Mesothelial cell of epicardium (in vitro differentiated cells): Measurements from ENCODE around the gene SSR4. TPM values are rescaled to one million over a fixed set of nuclear protein-coding genes. Genes with fewer than 3 reads are reported as not detected.

Source experiments
- DNase-seq, 2 experiments: peaks; one replicate each; pipeline ENCODE4 v3.0.0; 2021; ENCODE audit warnings: low spot score in 2 of 2; ENCODE audit not compliant: unreplicated experiment in 2 of 2
- H3K27ac Mint-ChIP-seq: 2 replicates; pipeline ENCODE4 v1.8.0; 2021; ENCODE audit warnings: mixed read lengths
- H3K27me3 Mint-ChIP-seq: 2 replicates; pipeline ENCODE4 v1.8.0; 2021; ENCODE audit warnings: low read depth, mixed read lengths
- H3K36me3 Mint-ChIP-seq: 2 replicates; pipeline ENCODE4 v1.8.0; 2021; ENCODE audit warnings: mixed read lengths
- H3K4me1 Mint-ChIP-seq: 2 replicates; pipeline ENCODE4 v1.8.0; 2021; ENCODE audit warnings: mixed read lengths
- H3K4me3 Mint-ChIP-seq: 2 replicates; pipeline ENCODE4 v1.8.0; 2021; ENCODE audit warnings: mild to moderate bottlenecking, moderate library complexity, mixed read lengths
- H3K9me3 Mint-ChIP-seq: 2 replicates; pipeline ENCODE4 v1.8.0; 2021; ENCODE audit warnings: mixed read lengths
- CTCF ChIP-seq: fragments of 200-600 bp; sonication (generic); IDR thresholded peaks from one replicate; pipeline ENCODE4 v1.5.0; 2021; ENCODE audit warnings: antibody characterized with exemption; ENCODE audit not compliant: unreplicated experiment
- total RNA-seq: library from RNA; stranded (reverse); gene quantifications from 3 replicates; pipeline ENCODE4 v1.2.1, GENCODE V29; 2021

SSR4 gene
- total RNA-seq, 1 donor from 2014 or later = 213 TPM

- H3K36me3 Mint-ChIP-seq = no peaks in the 10 kb centered on the region
- no peaks in the 10 kb centered on the region for H3K9me3 Mint-ChIP-seq
- peak overlapping the region; percentile 74 for H3K27ac Mint-ChIP-seq
- H3K4me3 Mint-ChIP-seq = no peak overlapping the region
- H3K4me1 Mint-ChIP-seq = peaks cover 10% of the 10 kb centered on the region
- no peak for TF ChIP-seq CTCF
- H3K27me3 Mint-ChIP-seq = no peaks in the 10 kb centered on the region
- no peak for DNase-seq
Measured at GRCh38 chrX:153765138-153766079, 29.1 kb upstream of the SSR4 start.

GRCh38 chrX:153766098-153766817 is 28.2 kb upstream of the SSR4 start:
- peak overlapping the region; percentile 46 for H3K4me3 Mint-ChIP-seq
- peak overlapping the region; percentile 74 for H3K27ac Mint-ChIP-seq
- H3K36me3 Mint-ChIP-seq = no peaks in the 10 kb centered on the region
- TF ChIP-seq CTCF = no peak
- DNase-seq = peak in 1 of 2 experiments; percentile 27
- H3K27me3 Mint-ChIP-seq = no peaks in the 10 kb centered on the region
- peaks cover 10% of the 10 kb centered on the region for H3K4me1 Mint-ChIP-seq
- H3K9me3 Mint-ChIP-seq = no peaks in the 10 kb centered on the region

GRCh38 chrX:153766871-153767673 is 27.4 kb upstream of the SSR4 start:
- no peaks in the 10 kb centered on the region for H3K9me3 Mint-ChIP-seq
- TF ChIP-seq CTCF = no peak
- H3K4me1 Mint-ChIP-seq = peaks cover 10% of the 10 kb centered on the region
- H3K27me3 Mint-ChIP-seq = no peaks in the 10 kb centered on the region
- peak overlapping the region; percentile 21 for H3K27ac Mint-ChIP-seq
- H3K36me3 Mint-ChIP-seq = no peaks in the 10 kb centered on the region
- H3K4me3 Mint-ChIP-seq = no peak overlapping the region
- no peak for DNase-seq

- DNase-seq = no peak
- Mint-ChIP-seq H3K27ac (no peak overlapping the region), H3K4me1 (peaks cover 10% of the 10 kb centered on the region), H3K9me3 (no peaks in the 10 kb centered on the region), H3K27me3 (no peaks in the 10 kb centered on the region), H3K36me3 (no peaks in the 10 kb centered on the region), H3K4me3 (no peak overlapping the region)
- no peak for TF ChIP-seq CTCF
Measured at GRCh38 chrX:153767674-153768055, 26.8 kb upstream of the SSR4 start.

- H3K4me3 Mint-ChIP-seq = no peak overlapping the region
- no peak for TF ChIP-seq CTCF
- DNase-seq = peak in 1 of 2 experiments; percentile 10
- no peak overlapping the region for H3K27ac Mint-ChIP-seq
- peaks cover 10% of the 10 kb centered on the region for H3K4me1 Mint-ChIP-seq
- no peaks in the 10 kb centered on the region for H3K36me3 Mint-ChIP-seq
- H3K27me3 Mint-ChIP-seq = no peaks in the 10 kb centered on the region
- no peaks in the 10 kb centered on the region for H3K9me3 Mint-ChIP-seq
Measured at GRCh38 chrX:153768311-153769157, 25.9 kb upstream of the SSR4 start.
